Stimulated activated CD4-positive, alpha-beta T cell treated with anti-CD3 and anti-CD28 coated beads, Interleukin-4, amount 100 ng/mL, for 4 hours (primary cell): Measurements from ENCODE around the gene MYO18A.
A peak's percentile ranks its signal among the peaks of the same experiment; 100 is the strongest.
"Not testable (repeated sequence)": the region's sequence is repeated elsewhere in the genome, so short reads cannot be mapped to it uniquely, and the experiment has no call there.

Experiments
- DNase-seq, 2 experiments: peaks; one replicate each; pipeline ENCODE4 v3.0.0-alpha.2; 2020

MYO18A gene

GRCh38 chr17:29193146-29193545, 12.9 kb upstream of the MYO18A start:
- DNase-seq, result no peak

- DNase-seq, result no peak
Measured at GRCh38 chr17:29190592-29191207, 10.5 kb upstream of the MYO18A start.

- no peak for DNase-seq
Measured at GRCh38 chr17:29190039-29190438, 9.8 kb upstream of the MYO18A start.

- DNase-seq, result no peak
Measured at GRCh38 chr17:29189355-29189754, 9.2 kb upstream of the MYO18A start.

DNA sequence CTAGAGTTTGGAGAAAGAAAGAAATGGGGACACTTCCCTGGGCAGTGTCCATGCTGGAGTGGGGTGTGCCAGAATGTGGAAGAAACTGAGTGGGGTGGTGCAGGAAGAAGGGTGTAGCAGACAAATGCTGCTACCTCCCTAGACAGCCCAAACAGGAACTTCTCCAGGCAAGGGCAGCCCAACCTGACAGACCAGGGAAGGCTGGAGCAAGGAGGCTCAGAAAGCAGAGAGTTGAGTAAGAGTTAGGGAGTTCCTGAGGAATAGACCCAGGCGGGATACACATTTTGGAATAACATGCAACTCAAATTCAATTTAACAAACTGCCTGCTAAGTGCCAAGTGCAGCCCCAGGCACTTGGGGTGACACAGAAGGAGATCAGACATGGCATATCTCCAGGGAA, 1.0 kb upstream of the MYO18A start:
- no peak for DNase-seq

- no peak for DNase-seq
Measured at GRCh38 chr17:29180788-29181160, 576 bp upstream of the MYO18A start.

DNA sequence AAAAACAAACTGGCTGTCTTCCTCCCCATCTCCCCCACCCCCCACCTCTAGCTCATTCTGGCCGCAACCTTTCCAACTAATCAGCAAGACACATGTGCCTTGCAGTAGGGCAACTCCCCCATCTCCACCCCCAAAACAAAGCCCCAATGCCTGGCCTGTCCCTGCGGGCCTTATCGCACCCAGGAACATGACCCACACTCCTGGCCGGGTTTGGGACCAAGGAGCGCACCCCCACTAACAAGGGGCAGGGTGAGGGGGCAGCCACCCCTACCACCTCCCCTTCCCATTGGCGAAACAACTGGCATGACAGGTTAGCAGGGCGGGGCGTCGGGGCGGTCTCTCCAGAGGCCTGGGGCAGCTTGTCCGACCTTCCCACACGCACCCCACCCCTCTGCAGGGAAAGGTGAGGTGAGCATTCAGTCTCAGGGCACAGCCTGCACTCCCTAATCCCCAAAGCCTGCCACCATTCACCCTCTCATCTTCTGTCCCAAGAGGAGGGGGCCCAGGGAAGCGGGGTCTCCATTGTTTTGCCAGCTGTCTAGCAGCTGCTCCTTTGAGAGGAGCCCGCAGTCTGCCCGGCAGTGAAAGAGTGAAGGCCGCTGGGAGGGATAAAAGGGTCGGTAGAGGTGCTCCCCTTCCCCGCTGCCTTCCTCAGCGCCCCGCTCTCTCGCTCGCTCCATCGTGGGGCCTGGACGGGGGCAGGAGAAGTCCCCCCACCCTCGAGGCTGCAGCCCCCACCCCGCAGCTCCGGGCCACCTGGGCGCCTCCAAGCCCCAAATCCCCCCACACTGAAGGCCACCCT, 765 bp downstream of the MYO18A start:
- no peak for DNase-seq

GRCh38 chr17:29178750-29179231, 1.4 kb downstream of the MYO18A start:
- no peak for DNase-seq

GRCh38 chr17:29177871-29178749, 2.1 kb downstream of the MYO18A start:
- DNase-seq, result no peak

DNA sequence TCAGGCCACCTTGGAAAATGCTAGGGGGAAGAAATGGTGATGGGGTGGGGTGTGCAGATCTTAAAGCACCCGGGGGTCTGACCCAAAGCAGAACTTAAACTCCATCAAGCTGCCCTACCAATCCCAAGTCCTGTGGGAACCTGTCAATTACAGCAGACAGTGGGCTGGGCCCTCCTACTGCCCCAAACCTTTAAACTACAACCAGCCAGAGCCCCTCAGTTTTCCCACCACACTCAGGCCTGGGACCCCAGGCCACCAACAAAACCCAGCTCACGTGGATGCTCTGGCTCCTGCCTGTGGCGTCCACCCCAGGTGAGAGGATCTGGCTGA, 2.7 kb downstream of the MYO18A start:
- no peak for DNase-seq

DNA sequence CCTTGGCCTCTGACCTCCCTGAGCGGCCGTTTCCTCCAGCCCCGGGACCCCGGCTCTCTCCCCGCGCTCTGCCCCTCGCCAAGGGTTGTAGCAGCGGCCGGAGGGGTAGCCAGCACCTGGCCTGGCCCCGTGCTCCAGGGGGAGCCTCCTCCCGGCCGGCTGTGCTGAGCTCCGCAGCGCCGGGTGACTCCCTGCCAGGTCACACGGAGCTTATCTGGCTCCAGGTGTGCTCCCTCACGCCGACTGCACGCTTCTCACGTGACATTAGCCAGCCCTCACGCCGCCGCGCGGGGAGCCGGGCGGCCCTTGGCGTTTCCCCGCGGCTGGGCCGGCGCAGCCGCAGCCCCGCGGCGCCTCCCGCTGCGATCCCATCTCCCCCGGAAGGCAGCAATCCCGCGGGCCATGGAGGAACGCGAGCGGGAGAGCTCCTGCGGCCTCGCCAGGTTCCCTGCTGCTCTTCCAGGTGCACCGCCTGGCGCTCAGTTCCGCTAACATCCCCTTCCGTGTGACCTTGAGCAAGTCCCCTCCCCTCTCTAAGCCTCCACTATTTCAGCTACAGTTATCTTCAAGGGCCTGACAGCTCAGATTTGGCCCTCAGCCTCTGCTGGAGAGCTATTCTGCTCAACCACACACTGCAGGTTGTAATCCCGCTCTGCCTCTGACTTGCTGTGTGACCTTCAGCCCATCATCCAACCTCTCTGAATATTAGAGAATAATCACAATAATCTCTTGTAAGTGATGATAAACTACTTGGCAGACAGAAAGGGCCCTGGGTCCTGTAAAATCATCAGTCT, 3.4 kb downstream of the MYO18A start:
- peak; percentile 57 to 61 for DNase-seq

DNA sequence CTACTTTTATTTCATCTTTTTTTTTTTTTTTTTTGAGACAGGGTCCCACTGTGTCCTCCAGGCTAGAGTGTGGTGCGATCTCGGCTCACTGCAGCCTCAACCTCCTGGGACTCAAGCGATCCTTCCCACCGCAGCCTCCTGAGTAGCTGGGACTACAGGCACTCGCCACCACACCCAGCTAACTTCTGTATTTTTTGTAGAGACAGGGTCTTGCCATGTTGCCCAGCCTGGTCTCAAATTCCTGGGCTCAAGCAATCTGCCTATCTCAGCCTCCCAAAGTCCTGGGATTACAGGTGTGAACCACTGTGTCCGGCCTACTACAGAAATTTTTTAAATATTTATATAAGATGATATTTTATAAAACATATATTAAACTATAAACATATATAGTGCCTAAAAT, 4.8 kb downstream of the MYO18A start:
- DNase-seq, result no peak

- no peak for DNase-seq
Measured at GRCh38 chr17:29172589-29172988, 7.6 kb downstream of the MYO18A start.

DNA sequence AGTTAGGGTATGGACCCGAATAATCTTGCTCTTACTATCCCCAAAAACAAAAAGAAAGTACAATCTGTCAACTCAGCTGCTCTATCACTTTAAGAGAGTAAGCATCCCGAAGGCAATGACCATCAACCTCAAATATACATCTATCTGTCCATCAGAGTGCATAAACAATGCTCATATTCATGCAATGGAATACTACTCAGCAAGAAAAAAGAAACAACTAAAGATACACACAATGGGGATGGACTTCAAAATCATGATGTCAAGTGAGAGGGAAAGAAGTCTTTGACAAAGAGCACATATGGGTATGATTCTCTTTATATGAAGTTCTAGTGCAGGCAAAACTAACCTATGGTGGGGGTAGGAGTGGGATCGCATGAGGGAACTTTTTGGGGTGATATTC, 9.5 kb downstream of the MYO18A start:
- DNase-seq, result no peak

GRCh38 chr17:29169806-29170591, 10.2 kb downstream of the MYO18A start:
- no peak for DNase-seq

DNA sequence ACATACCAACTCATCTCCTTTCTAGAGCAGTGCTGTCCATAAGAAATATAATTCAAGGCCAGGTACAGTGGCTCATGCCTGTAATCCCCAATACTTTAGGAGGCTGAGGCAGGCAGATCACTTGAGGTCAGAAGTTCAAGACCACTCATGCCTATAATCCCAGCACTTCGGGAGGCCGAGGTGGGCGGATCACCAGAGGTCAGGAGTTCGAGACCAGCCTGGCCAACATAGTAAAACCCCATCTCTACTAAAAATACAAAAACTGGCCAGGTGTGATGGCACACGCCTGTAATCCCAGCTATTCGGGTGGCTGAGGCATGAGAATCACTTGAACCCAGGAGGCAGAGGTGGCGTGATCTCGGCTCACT, 11.5 kb downstream of the MYO18A start:
- not testable (repeated sequence) for DNase-seq

GRCh38 chr17:29168079-29168758, 12.0 kb downstream of the MYO18A start:
- DNase-seq, result no peak

DNA sequence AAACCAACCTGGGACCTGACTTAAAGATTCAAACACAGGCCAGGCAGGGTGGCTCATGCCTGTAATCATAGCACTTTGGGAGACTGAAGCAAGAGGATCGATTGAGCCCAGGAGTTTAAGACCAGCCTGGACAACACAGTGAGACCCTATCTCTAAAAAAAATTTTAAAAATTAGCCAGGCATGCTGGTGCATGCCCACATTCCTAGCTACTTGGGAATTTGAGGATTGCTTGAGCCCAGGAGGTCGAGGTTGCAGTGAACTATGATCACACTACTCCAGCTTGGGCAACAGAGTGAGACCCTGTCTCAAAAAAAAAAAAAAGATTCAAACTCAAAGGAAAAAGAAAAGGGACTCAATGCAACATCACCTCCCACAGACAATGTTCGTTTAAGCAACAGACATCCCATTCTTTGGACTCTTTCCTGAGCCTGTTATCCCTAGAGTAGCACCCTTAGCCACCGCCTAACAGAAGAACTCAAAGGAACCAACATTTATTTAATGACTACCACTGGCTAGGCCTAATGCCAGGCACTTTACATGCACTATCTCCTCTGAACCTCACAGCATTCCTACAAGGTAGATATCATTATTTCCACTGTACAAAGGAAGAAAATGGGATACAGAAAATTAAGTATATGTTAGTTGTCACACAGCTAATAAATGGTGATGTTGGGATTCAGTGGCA, 12.7 kb downstream of the MYO18A start:
- DNase-seq, result no peak

DNA sequence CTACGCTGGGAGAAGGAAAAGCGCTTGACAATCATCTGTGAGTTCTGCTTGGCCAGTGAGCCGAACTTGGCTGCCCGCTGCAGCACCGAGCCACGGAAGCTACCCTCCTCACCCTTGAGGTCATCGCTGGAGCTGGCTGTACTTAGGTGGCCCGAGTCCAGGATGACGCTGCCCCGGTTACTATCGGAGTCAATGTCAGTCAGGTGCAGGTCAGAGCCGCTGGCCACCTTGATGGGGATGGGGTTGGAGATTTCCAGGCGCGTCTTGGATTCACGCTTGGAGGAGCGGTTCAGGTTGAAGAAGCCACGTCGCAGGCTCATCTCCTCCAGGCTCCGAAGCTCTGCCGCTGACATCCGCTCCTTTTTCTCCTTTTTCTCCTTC, 13.7 kb downstream of the MYO18A start:
- DNase-seq, result no peak

GRCh38 chr17:29165800-29166506, 14.2 kb downstream of the MYO18A start:
- no peak for DNase-seq
